ENCODE results near the gene ABLIM2. TPM values are rescaled to one million over a fixed set of nuclear protein-coding genes. Genes with fewer than 3 reads are reported as not detected.

The ABLIM2 gene
- total RNA-seq, 1 donor from 2014 or later = 5.2 TPM

- Histone ChIP-seq H3K27me3 (ENCODE audit: low read depth) (peaks cover 12% of the 10 kb centered on the region), H3K27ac (no peak overlapping the region), H3K9me3 (no peaks in the 10 kb centered on the region), H3K4me1 (peaks cover 18% of the 10 kb centered on the region), H3K4me3 (no peak overlapping the region), H3K36me3 (no peaks in the 10 kb centered on the region)
- ATAC-seq (no peak), DNase-seq (no peak)
- no peak for TF ChIP-seq CTCF (IDR thresholded peaks at IDR 0.05)
- intact Hi-C loops (cut with DNase I) = no loop called here
These were observed 3.6 kb downstream of the ABLIM2 start for GRCh38 chr4:8155048-8155447.

- TF ChIP-seq CTCF (IDR thresholded peaks at IDR 0.05) = no peak
- intact Hi-C loops (cut with DNase I) = no loop called here
- no peaks in the 10 kb centered on the region for H3K36me3 ChIP-seq
- H3K27me3 ChIP-seq (ENCODE audit: low read depth) = peaks cover 12% of the 10 kb centered on the region
- DNase-seq (no peak), ATAC-seq (no peak)
- H3K4me1 ChIP-seq = peaks cover 8% of the 10 kb centered on the region
- H3K9me3 ChIP-seq = no peaks in the 10 kb centered on the region
- no peak overlapping the region for H3K27ac ChIP-seq
- no peak overlapping the region for H3K4me3 ChIP-seq
These were observed 5.2 kb downstream of the ABLIM2 start for GRCh38 chr4:8153441-8153840.

- intact Hi-C loops (cut with DNase I) = no loop called here
- no peak for ATAC-seq
- peaks cover 9% of the 10 kb centered on the region for H3K27me3 ChIP-seq (ENCODE audit: low read depth)
- H3K4me3 ChIP-seq = no peak overlapping the region
- peaks cover 5% of the 10 kb centered on the region for H3K4me1 ChIP-seq
- no peaks in the 10 kb centered on the region for H3K9me3 ChIP-seq
- no peaks in the 10 kb centered on the region for H3K36me3 ChIP-seq
- H3K27ac ChIP-seq = no peak overlapping the region
- no peak for DNase-seq
- TF ChIP-seq CTCF (IDR thresholded peaks at IDR 0.05) = no peak
These were observed 5.8 kb downstream of the ABLIM2 start for GRCh38 chr4:8152865-8153257.

GRCh38 chr4:8152090-8152864 is 6.3 kb downstream of the ABLIM2 start:
- no peak for TF ChIP-seq CTCF (IDR thresholded peaks at IDR 0.05)
- H3K27ac ChIP-seq = no peak overlapping the region
- DNase-seq (no peak), ATAC-seq (no peak)
- H3K27me3 ChIP-seq (ENCODE audit: low read depth) = peaks cover 3% of the 10 kb centered on the region
- H3K36me3 ChIP-seq = no peaks in the 10 kb centered on the region
- no peak overlapping the region for H3K4me3 ChIP-seq
- intact Hi-C loops (cut with DNase I) = no loop called here
- H3K9me3 ChIP-seq = no peaks in the 10 kb centered on the region
- H3K4me1 ChIP-seq = no peaks in the 10 kb centered on the region

GRCh38 chr4:8151165-8151650 is 7.4 kb downstream of the ABLIM2 start:
- no peaks in the 10 kb centered on the region for H3K9me3 ChIP-seq
- no peak for DNase-seq
- TF ChIP-seq CTCF (IDR thresholded peaks at IDR 0.05) = no peak
- no peak overlapping the region for H3K4me3 ChIP-seq
- intact Hi-C loops (cut with DNase I) = no loop called here
- ATAC-seq = no peak
- peaks cover 4% of the 10 kb centered on the region for H3K4me1 ChIP-seq
- no peaks in the 10 kb centered on the region for H3K27me3 ChIP-seq (ENCODE audit: low read depth)
- H3K36me3 ChIP-seq = no peaks in the 10 kb centered on the region
- no peak overlapping the region for H3K27ac ChIP-seq

Data from lower lobe of right lung (tissue), 2 donors.